Retinal pigment epithelial cell (primary cell): ENCODE data around the gene KEAP1.
"Not testable (repeated sequence)": the region's sequence is repeated elsewhere in the genome, so short reads cannot be mapped to it uniquely, and the experiment has no call there.

Experiments
- DNase-seq: peaks from one replicate; pipeline ENCODE4 v3.0.0-alpha.2; 2010; ENCODE audit warnings: low read depth
- H3K4me3 ChIP-seq: 2 replicates; pipeline ENCODE4 v1.5.1; 2011; ENCODE audit warnings: mild to moderate bottlenecking, low read length, control low read depth, moderate library complexity
- TF ChIP-seq, protein P1 (sequence below): conservative IDR thresholded peaks from 2 replicates; pipeline ENCODE4 v1.5.1; 2011; ENCODE audit warnings: low read depth, low read length, control low read depth, inconsistent platforms

The KEAP1 gene

DNA sequence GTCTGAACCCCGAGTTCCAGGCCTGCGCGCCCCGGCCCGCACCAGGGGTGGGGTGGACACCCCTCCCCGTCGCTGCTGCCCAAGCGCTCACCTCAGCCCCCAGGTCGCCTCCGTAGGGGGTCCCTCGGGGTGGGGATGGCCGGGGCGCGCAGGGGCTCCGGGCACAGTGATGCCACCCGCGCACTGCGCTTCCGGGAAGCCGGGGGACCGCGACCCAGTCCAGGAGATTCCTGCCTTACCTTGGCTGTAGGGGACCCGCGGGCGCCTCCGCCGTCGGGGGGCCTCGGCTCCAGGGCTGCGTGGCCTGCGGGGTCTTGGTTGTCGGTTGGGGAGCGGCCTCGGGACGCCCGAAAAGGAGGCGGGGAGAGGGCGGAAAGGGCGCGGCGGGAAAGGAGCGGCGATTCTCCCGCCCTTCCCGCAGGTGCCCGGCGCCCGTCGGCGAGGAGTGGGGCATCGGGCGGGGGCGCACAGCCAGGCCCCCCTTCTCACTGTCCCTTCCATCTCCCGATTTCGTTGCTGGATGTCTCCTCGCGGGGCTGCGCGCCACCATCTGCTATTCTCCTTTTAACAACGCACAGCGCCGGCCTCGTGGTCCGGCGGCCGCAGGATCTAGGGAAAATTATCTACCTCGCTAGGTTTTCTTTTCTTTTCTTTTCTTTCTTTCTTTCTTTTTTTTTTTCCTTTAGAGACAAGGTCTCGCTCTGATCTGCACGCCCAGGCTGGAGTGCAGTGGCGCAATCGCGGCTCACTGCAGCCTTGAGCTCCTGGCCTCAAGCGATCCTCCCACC is at the start of gene KEAP1:
Gene KEAP1, minus strand, starts transcription at position 355 of the 788 bp plus-strand sequence. CDS start 3,323 bp downstream, outside the sequence.
- H3K4me3 ChIP-seq: peak within 1 kb of the TSS; percentile 81
- DNase-seq: no peak
- TF ChIP-seq, protein P1, sequence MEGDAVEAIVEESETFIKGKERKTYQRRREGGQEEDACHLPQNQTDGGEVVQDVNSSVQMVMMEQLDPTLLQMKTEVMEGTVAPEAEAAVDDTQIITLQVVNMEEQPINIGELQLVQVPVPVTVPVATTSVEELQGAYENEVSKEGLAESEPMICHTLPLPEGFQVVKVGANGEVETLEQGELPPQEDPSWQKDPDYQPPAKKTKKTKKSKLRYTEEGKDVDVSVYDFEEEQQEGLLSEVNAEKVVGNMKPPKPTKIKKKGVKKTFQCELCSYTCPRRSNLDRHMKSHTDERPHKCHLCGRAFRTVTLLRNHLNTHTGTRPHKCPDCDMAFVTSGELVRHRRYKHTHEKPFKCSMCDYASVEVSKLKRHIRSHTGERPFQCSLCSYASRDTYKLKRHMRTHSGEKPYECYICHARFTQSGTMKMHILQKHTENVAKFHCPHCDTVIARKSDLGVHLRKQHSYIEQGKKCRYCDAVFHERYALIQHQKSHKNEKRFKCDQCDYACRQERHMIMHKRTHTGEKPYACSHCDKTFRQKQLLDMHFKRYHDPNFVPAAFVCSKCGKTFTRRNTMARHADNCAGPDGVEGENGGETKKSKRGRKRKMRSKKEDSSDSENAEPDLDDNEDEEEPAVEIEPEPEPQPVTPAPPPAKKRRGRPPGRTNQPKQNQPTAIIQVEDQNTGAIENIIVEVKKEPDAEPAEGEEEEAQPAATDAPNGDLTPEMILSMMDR: no peak

DNA sequence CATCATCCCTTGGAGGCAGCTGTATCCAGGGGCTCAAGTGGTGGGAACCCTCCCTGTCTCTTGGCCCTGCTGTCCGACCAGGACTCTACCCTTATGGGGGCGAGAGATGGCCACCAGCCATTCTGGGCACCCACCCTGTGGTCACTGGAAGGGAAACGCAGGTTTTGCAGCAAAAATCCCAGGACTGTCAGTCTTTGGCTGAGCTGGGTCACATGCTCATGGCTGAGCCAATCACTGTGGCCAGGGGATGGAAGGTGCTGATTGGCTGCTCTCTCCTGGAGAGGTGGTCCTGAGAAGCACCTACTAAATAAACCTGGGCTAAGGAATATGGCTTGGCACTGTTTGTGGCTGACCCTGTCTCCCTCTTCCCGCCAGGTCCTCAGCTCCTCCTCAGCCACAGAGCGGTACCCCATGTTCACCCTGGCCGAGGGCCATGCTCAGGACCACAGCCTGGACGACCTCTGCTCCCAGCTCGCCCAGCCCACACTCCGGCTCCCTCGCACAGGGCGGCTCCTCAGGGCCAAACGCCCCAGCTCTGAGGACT is 49.4 kb upstream of the KEAP1 start:
- TF ChIP-seq, protein P1: no peak
- no peak for DNase-seq
- H3K4me3 ChIP-seq: no peak overlapping the region

DNA sequence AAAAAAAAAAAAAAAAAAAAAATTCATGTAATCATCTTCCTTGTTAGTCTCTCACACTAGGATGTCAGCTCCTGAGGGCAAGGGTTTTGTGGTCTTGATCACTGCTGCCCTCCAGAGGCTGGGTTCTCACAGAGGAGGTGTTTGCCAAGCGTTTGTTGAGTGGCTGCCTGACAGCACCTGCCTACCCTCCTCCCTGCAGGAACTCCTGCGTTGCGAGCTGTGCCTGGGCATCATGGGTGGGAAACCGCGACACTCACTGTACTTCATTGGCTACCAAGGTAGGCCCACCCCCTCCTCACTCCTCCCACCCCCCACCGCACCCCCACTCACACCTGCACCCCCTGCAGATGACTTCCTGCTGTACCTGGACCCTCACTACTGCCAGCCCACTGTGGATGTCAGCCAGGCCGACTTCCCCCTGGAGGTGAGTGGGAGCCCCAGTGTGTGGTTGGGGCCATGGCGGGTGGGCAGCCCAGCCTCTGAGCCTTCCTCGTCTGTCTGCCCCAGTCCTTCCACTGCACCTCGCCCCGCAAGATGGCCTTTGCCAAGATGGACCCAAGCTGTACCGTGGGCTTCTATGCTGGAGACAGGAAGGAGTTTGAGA is 48.6 kb upstream of the KEAP1 start:
- H3K4me3 ChIP-seq: no peak overlapping the region
- TF ChIP-seq, protein P1: peak; percentile 35
- no peak for DNase-seq

DNA sequence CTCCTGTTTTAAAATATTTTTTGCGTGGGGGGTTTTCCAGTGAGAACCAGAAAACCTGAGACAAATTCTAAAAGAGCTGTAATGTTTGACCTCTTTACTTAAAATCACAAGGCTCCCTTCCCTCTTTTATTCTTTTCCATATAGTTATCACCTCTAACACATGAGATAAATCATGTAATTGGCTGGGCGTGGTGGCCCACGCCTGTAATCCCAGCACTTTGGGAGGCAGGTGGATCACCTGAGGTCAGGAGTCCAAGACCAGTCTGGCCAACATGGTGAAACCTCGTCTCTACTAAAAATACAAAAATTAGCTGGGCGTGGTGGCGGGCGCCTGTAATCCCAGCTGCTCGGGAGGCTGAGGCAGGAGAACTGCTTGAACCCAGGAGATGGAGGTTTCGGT is 47.9 kb upstream of the KEAP1 start:
- DNase-seq, H3K4me3 ChIP-seq: not testable (repeated sequence)

DNA sequence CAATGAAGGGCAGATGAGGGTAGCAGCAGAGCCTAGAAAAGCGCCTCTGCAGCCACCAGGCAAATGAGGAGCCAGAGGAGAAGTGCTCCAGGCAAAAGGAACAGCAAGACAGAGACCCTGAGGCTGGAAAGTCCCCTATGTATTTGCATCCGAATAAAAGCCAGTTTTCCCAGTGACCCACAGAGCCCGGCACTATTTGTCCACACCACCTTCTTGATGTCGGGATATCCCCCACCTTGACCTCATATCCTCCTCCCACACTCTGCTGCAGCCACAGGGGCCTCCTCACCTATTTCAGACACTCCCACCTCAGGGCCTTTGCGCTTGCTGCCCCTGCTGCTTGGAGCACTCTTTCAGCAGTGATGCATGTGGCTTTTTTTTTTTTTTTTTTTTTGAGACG is 47.2 kb upstream of the KEAP1 start:
- TF ChIP-seq, protein P1: no peak
- DNase-seq: no peak
- H3K4me3 ChIP-seq: no peak overlapping the region

DNA sequence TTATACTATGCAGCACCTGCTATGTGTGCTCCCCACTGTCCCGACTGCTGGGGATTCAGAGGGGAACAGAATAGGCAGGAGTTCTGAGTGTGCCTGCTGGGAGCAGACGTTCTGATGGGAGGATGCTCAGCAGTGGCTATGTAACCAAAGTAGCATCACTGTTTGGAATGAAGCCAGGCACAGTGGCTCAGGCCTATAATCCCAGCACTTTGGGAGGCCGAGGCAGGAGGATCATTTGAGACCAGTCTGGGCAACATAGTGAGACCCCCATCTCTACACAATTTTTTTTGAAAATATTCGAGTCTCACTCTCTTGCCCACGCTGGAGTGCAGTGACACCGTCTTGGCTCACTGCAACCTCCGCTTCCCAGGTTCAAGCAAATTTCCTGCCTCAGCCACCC is 46.6 kb upstream of the KEAP1 start:
- H3K4me3 ChIP-seq: no peak overlapping the region
- TF ChIP-seq, protein P1: no peak
- DNase-seq: no peak

DNA sequence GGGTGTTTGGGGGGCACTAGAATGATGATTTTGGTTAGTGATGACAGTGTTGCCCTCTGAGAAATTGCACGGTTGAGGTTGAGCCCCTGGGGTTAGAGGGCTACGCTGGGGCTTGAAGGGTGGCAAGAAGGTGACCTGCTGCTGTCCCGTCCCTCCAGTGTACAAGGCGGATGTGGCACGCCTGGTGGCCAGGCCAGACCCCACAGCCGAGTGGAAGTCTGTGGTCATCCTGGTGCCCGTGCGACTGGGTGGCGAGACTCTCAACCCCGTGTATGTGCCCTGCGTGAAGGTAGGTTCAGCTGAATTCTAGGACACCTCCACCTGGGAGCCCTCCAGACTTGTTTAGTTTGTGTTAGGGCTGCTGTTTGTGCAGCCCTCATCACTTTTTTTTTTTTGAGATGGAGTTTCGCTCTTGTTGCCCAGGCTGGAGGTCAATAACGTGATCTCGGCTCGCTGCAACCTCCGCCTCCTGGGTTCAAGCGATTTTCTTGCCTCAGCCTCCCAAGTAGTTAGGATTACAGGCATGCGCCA is 45.7 kb upstream of the KEAP1 start:
- no peak for DNase-seq
- no peak overlapping the region for H3K4me3 ChIP-seq
- TF ChIP-seq, protein P1: no peak
